Stomach (tissue), 4 donors: ENCODE data around the gene AKAP13.

ENCODE experiments used
- POLR2AphosphoS5 ChIP-seq, 3 donors: sonication (generic); formaldehyde crosslinking; IDR thresholded peaks; one replicate each; pipeline ENCODE4 v1.6.1; 2016; ENCODE audit warnings: antibody characterized with exemption in 3 of 3
- TF ChIP-seq, protein P1 (sequence below), 7 experiments: fragments of 450-650 bp in 4 of 7; fragments of 200-600 bp in 3 of 7; sonication (generic) in 3 of 7; IDR thresholded peaks; one replicate each; pipeline ENCODE4 v1.5.1; 2016 to 2019; ENCODE audit warnings: antibody characterized with exemption in 7 of 7, control low read depth in 2 of 7, mild to moderate bottlenecking in 1 of 7

DNA sequence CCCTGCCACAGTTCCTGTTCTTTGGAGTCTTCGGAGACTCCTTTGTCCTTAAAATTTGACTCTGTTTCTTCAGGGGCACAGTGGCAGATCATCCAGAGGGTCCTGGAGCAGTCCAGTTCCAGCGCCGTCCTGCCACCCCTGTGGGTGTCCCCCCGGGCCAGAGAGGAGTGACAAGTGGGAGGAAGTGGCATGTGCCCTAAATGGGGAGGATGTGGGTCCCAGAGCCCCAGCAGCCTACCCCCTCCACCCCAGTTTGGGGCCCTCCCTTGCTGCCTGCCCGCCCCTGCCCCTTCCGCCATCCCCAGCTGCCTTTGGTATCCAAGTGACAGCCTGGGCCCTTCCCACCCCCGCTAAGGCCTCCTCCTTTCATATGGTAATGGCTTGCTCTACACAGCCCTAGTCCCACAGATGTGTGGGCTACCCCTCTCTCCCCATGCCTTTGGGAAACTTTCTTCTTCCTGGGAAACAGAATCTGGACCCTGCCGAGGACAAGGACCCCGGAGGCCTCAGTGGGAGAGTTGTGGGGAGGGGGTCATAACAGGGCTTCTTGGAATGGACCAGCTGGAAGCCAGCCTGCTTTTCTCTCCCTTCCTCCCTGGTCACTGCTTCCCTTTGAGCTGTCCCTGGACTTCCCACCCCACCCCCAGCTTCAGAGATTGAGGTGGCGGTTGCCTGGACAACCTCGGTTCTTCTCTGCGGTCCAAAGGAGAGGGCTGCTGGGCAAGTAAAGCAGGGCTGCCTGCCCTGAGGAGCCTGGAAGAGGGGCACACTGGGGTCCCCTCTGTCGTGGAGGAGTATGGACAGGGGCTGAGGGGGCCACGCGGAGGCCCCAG is 371.1 kb downstream of the AKAP13 start:
- TF ChIP-seq, protein P1, sequence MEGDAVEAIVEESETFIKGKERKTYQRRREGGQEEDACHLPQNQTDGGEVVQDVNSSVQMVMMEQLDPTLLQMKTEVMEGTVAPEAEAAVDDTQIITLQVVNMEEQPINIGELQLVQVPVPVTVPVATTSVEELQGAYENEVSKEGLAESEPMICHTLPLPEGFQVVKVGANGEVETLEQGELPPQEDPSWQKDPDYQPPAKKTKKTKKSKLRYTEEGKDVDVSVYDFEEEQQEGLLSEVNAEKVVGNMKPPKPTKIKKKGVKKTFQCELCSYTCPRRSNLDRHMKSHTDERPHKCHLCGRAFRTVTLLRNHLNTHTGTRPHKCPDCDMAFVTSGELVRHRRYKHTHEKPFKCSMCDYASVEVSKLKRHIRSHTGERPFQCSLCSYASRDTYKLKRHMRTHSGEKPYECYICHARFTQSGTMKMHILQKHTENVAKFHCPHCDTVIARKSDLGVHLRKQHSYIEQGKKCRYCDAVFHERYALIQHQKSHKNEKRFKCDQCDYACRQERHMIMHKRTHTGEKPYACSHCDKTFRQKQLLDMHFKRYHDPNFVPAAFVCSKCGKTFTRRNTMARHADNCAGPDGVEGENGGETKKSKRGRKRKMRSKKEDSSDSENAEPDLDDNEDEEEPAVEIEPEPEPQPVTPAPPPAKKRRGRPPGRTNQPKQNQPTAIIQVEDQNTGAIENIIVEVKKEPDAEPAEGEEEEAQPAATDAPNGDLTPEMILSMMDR (IDR thresholded peaks at IDR 0.05), result no peak
- no peak for TF ChIP-seq POLR2AphosphoS5 (IDR thresholded peaks at IDR 0.05)
